Parathyroid adenoma (tissue), 2 donors: ENCODE results near the gene FAP.

Source experiments
- H2AFZ ChIP-seq: fragments of 300-600 bp; sonication (generic); one replicate; pipeline ENCODE4 v1.7.0; 2017; ENCODE audit warnings: antibody characterized with exemption, mild to moderate bottlenecking
- H3K27ac ChIP-seq: fragments of 300-600 bp; sonication (generic); one replicate; pipeline ENCODE4 v1.7.0; 2017
- H3K27me3 ChIP-seq: fragments of 300-600 bp; sonication (generic); one replicate; pipeline ENCODE4 v1.7.0; 2017; ENCODE audit warnings: low read length; ENCODE audit not compliant: control insufficient read depth, insufficient read depth
- H3K36me3 ChIP-seq: fragments of 300-600 bp; sonication (generic); one replicate; pipeline ENCODE4 v1.7.0; 2017; ENCODE audit warnings: low read length; ENCODE audit not compliant: control insufficient read depth, insufficient read depth
- H3K4me1 ChIP-seq: fragments of 300-600 bp; sonication (generic); one replicate; pipeline ENCODE4 v1.7.0; 2017; ENCODE audit warnings: control low read depth
- H3K4me2 ChIP-seq: fragments of 300-600 bp; sonication (generic); one replicate; pipeline ENCODE4 v1.7.0; 2017; ENCODE audit warnings: low read length
- H3K4me3 ChIP-seq: fragments of 300-600 bp; sonication (generic); one replicate; pipeline ENCODE4 v1.7.0; 2017; ENCODE audit warnings: low read depth, low read length
- H3K79me2 ChIP-seq: fragments of 300-600 bp; sonication (generic); one replicate; pipeline ENCODE4 v1.7.0; 2017; ENCODE audit warnings: control low read depth
- H3K9ac ChIP-seq: fragments of 300-600 bp; sonication (generic); one replicate; pipeline ENCODE4 v1.7.0; 2017; ENCODE audit warnings: mild to moderate bottlenecking
- H3K9me3 ChIP-seq: fragments of 300-600 bp; sonication (generic); one replicate; pipeline ENCODE4 v1.7.0; 2017; ENCODE audit warnings: low read length; ENCODE audit not compliant: control insufficient read depth
- CTCF ChIP-seq: fragments of 300-600 bp; sonication (generic); IDR thresholded peaks from one replicate; pipeline ENCODE4 v1.7.0; 2017; ENCODE audit warnings: antibody characterized with exemption, mild to moderate bottlenecking
- donor health status: primary hyperparathyroidism.

FAP gene

DNA sequence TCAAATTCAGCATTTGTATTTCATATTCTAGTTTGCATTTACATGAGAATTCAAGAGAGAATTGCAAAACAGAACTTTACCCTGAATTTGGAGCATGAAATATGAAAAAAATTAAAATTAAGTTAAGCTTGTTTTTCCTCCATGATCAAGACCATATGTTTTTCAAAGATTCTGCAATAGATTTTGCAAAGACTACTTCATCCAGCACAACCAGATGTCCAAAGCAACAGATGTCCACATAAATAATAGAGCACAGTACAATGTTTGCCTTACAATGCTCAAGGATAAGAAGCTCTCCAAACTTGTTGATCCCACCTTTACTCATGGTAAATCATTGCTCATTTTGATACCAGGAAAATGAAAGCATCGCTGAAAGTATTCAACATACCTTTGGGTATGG, 25.6 kb downstream of the FAP start:
- H3K27me3 ChIP-seq = no peaks in the 10 kb centered on the region
- H3K4me1 ChIP-seq = no peaks in the 10 kb centered on the region
- H3K4me3 ChIP-seq = no peak overlapping the region
- no peaks in the 10 kb centered on the region for H3K9me3 ChIP-seq
- no peaks in the 10 kb centered on the region for H3K79me2 ChIP-seq
- H3K9ac ChIP-seq = no peak overlapping the region
- no peak overlapping the region for H3K27ac ChIP-seq
- no peak overlapping the region for H2AFZ ChIP-seq
- no peaks in the 10 kb centered on the region for H3K36me3 ChIP-seq
- H3K4me2 ChIP-seq = no peak overlapping the region
- TF ChIP-seq CTCF = no peak

DNA sequence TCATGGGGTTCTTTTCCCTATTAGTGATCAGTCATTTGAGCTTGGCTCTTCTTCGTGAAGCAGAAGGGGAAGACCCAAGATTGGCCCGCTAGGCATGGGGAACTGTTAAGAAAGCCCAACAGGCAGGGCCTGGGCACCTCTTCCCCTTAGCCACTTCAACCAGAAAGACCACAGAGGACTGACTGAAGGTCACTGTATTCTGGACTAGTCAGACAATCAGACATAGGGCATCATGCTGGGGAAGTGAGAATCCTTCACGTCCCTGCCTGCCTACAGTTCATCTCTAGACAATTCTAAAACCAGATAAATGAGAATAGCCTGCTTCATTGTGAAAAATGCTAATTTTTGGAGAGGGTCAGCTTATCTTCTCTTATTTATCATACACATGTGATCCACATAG, 28.1 kb downstream of the FAP start:
- Histone ChIP-seq H2AFZ (no peak overlapping the region), H3K27me3 (no peaks in the 10 kb centered on the region), H3K4me3 (no peak overlapping the region), H3K9me3 (no peaks in the 10 kb centered on the region), H3K4me2 (no peak overlapping the region), H3K9ac (no peak overlapping the region), H3K79me2 (no peaks in the 10 kb centered on the region), H3K4me1 (no peaks in the 10 kb centered on the region), H3K36me3 (no peaks in the 10 kb centered on the region), H3K27ac (no peak overlapping the region)
- TF ChIP-seq CTCF = no peak

DNA sequence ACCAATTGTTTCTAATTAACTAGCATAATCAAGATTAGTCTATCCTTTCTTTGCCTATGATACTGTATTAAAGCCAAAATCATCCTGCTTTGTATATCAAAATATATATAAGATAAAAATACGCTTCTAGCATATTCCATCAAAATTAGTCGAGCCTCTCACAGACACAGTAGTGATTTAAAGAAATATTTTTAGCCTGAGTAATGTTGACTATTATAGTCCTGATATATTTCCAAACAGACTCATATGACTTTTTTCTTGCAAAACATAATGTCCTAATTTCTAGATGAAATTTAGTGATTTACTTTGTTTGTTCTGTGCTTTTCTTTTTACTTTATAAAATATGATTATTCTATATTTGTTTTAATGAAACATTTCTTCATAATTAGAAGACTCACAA, 30.9 kb downstream of the FAP start:
- no peak overlapping the region for H3K9ac ChIP-seq
- no peaks in the 10 kb centered on the region for H3K79me2 ChIP-seq
- no peaks in the 10 kb centered on the region for H3K4me1 ChIP-seq
- H3K4me3 ChIP-seq = no peak overlapping the region
- no peaks in the 10 kb centered on the region for H3K27me3 ChIP-seq
- H3K36me3 ChIP-seq = no peaks in the 10 kb centered on the region
- no peak for TF ChIP-seq CTCF
- no peak overlapping the region for H3K4me2 ChIP-seq
- H3K9me3 ChIP-seq = no peaks in the 10 kb centered on the region
- H2AFZ ChIP-seq = no peak overlapping the region
- no peak overlapping the region for H3K27ac ChIP-seq

GRCh38 chr2:162211732-162212131, 31.5 kb downstream of the FAP start:
- no peaks in the 10 kb centered on the region for H3K4me1 ChIP-seq
- no peaks in the 10 kb centered on the region for H3K27me3 ChIP-seq
- TF ChIP-seq CTCF = no peak
- H2AFZ ChIP-seq = no peak overlapping the region
- no peak overlapping the region for H3K27ac ChIP-seq
- no peak overlapping the region for H3K9ac ChIP-seq
- no peak overlapping the region for H3K4me3 ChIP-seq
- no peak overlapping the region for H3K4me2 ChIP-seq
- H3K79me2 ChIP-seq = no peaks in the 10 kb centered on the region
- H3K9me3 ChIP-seq = no peaks in the 10 kb centered on the region
- no peaks in the 10 kb centered on the region for H3K36me3 ChIP-seq

- H3K9ac ChIP-seq = no peak overlapping the region
- no peak for TF ChIP-seq CTCF
- no peaks in the 10 kb centered on the region for H3K9me3 ChIP-seq
- no peaks in the 10 kb centered on the region for H3K36me3 ChIP-seq
- no peaks in the 10 kb centered on the region for H3K79me2 ChIP-seq
- no peaks in the 10 kb centered on the region for H3K4me1 ChIP-seq
- no peak overlapping the region for H2AFZ ChIP-seq
- no peak overlapping the region for H3K27ac ChIP-seq
- H3K4me3 ChIP-seq = no peak overlapping the region
- H3K4me2 ChIP-seq = no peak overlapping the region
- no peaks in the 10 kb centered on the region for H3K27me3 ChIP-seq
Observed at GRCh38 chr2:162210385-162210784, 32.9 kb downstream of the FAP start.
